GM18508 (cell line): ENCODE results near the gene BIRC3.
A peak's percentile ranks its signal among the peaks of the same experiment; 100 is the strongest.
"Not testable (repeated sequence)": the region's sequence is repeated elsewhere in the genome, so short reads cannot be mapped to it uniquely, and the experiment has no call there.

Source experiments
- ATAC-seq: cut with Tn5 transposase; IDR thresholded peaks from one replicate; pipeline ENCODE4 v1.9.1; 2021; ENCODE audit warnings: moderate number of reproducible peaks; ENCODE audit not compliant: insufficient read depth, unreplicated experiment

The BIRC3 gene

GRCh38 chr11:102293873-102294601 lies 23.2 kb upstream of the BIRC3 start:
- ATAC-seq = peak; percentile 90

GRCh38 chr11:102295045-102295444 lies 22.2 kb upstream of the BIRC3 start:
- ATAC-seq = no peak

GRCh38 chr11:102296757-102297156 lies 20.5 kb upstream of the BIRC3 start:
- ATAC-seq = not testable (repeated sequence)

GRCh38 chr11:102300837-102301236 lies 16.4 kb upstream of the BIRC3 start:
- ATAC-seq = not testable (repeated sequence)

DNA sequence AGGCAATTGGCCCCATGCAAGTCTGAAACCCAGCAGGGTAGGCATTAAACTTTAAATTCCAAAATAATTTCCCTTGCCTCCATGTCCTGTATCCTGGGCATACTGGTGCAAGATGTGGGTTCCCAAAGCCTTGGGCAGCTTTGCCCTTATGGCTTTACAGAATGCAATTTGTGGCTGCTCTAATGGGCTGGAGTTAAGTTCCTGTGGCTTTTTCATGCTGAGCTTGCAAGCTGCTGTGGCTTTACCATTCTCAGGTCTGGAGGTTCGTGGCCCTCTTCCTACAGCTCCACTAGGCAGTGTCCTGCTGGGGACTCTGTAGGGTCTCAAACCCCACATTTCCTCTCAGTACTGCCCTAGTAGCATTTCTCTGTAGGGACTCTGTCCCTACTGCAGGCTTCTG lies 15.0 kb upstream of the BIRC3 start:
- ATAC-seq = no peak

DNA sequence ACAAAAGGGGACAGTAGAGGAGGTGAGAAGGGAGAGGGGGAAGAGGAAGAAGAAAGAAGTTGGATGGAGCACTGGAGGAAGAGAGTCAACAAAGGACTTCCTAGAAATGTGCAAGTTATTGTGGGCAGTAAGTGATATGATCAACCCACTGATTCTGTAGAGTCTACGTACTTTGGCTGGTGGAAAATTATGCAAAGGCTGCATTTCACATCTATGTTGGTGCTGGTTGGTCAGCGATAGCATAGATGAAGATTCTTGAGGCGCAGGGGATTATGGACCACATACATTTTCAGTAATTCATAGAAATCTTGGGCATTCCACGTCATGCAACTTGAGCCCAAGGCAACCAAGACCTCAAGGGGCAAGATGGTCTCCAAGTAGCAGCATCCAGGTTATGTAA lies 12.6 kb upstream of the BIRC3 start:
- no peak for ATAC-seq

- ATAC-seq = no peak
These were observed 11.8 kb upstream of the BIRC3 start for GRCh38 chr11:102305352-102306047.

DNA sequence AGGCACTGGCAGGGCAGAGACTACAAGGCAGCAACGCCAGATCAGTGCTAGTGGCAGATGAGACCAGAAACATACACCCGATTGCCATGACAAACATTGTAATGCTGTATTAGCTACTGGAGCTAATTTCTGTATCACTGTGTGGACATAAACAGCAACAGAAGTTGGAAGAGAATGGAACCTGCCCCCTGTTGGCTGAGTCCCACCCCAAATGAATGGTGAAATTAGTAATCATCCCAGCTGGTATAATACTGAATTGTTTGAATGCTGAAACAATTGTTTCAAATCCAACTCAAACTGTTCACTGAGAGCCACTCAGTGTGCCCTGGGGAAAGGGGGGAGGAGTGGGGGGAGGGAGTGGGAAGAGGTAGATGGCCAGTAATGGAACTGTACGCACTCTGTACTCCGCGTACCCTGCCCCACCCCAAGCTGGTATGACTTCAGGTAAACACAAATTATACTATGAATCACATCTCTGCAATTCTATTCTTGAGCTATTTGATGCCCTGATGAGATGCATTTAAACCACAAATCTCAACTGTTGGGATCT lies 11.2 kb upstream of the BIRC3 start:
- no peak for ATAC-seq

DNA sequence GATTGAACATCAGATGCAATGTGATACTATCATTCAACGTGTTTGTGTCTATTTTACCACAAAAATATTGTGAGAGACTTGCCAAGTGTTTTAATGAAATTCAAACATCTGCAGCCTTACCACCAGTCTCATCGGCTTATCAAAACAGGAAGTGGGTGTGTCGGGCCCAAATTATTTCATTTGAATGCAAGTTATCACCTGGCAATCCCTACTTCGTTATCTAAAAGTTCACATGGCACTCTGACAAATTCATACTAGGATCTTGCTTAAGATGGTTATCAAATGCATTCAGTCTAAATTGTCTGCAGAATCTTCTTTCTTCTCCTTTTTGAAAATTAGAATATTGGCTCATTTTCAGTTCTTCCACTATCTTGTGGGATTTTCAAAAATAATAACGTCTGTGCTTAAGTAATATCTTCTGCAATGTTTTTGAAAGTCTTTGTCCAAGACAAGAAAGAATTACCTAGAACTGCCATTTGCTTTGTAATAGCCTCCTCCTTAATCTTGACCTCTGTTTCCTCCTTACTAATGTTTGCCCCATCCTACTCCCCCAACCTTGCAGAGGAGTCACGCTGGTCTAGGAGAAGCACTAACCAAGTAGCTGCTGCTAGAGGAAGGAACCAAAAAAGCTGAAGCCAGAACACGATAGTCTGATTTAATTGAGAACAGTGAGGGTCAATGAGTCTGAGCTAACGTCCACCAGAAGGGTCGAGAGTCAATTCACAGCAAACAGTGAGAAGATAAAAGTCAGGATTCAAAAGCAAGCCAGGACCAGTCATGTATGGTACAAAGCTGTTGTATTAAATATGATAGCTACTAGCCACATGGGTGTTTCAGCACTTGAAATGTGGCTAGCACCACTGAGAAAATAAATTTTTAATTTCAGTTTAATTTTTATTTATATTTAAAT lies 10.2 kb upstream of the BIRC3 start:
- ATAC-seq = no peak

DNA sequence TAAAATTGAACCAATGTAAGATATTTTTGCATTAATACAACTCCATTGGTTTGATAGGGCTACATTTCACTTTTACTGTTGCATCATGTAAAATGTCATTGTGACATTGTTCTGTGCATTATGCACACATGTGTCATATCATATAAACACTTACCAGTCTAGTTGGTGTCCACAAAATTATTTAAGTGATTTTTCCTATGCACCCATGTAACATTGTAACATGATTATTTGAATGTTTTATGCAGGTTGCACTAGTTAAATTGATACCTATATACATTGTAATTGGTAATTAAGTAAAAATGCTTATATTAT lies 9.6 kb upstream of the BIRC3 start:
- ATAC-seq = no peak

DNA sequence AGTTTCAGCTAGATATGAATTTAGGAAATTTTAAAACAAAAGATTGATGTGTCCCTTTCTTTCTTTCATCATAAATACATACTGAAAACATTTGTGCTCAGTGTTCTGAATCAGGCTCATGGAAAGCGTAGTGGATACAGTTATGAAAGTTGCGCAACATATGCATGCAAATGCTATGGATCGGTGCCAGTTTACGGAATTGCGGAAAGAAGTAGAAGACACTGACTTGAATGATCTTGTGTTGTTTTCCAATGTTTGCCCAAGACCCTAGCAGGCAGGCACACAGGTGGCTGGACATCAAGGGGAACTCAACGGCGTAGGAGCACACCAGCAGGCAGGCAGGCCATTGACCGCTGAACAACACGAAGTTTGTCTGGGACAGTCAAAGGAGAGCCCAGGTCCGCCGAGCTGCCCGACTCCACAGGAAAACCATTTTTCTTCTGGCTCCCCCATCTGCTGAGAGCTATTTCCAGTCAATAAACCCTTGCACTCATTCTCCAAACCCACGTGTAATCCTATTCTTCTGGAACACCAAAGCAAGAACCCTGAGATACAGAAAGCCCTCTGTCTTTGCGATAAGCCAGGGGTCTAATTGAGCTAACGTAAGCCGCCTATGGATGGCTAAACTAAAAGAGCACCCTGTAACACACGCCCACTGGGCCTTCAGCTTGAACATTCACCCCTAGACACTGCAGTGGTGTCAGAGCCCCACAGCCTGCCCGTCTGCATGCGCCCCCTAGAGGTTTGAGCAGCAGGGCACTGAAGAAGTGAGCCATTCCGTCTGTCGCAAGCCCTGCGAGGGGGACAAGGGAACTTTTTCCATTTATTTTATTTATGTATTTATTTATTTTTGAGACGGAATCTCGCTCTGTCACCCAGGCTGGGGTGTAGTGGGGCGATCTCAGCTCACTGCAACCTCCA lies 7.4 kb upstream of the BIRC3 start:
- ATAC-seq = no peak

GRCh38 chr11:102312667-102313066 lies 4.6 kb upstream of the BIRC3 start:
- ATAC-seq = no peak

DNA sequence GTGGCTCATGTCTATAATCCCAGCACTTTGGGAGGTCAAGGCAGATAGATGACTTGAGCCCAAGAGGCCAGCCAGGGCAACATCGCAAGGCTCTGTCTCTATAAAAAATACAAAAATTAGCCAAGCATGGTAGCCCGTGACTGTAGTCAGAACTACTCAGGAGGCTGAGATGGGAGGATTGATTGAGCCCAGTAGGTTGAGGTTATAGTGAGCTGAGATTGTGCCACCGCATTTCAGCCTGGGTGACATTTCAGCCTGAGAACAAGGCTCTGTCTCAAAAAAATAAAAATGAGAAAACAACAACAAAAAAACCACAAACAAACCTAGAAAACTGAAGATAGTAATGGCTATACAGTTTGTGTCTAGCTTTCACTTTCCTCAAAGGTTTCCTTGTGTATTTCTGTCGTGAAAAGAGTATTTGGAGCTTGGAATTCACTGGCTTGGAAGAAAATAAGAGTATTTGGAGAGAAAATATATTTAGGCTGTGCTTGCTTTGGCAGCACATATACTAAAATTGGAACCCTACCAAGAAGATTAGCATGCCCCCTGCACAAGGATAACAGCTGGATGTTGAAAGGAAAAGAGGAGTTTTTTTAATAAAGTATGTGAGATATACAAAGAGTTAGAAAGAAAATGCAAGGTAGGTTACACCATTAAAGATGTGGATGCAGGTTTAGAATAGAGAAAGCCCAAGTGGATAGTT lies 3.9 kb upstream of the BIRC3 start:
- ATAC-seq = no peak

DNA sequence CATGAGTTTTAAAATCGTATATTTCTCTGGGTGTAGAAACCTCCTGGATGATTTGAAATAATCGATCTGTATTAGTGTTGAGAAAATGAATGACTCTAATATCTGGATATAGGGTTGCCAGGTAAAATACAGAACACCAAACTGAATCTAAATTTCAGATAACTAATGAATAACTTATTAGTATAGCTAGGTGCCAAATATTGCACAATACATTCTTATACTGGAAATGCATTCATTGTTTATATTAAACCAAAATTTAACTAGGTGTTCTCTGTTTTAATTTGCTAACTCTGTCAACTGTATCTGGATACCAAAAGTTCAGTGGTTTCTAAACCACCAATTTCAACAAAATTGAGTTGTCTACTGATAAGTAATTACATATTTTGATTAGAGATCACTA lies 2.5 kb upstream of the BIRC3 start:
- no peak for ATAC-seq

DNA sequence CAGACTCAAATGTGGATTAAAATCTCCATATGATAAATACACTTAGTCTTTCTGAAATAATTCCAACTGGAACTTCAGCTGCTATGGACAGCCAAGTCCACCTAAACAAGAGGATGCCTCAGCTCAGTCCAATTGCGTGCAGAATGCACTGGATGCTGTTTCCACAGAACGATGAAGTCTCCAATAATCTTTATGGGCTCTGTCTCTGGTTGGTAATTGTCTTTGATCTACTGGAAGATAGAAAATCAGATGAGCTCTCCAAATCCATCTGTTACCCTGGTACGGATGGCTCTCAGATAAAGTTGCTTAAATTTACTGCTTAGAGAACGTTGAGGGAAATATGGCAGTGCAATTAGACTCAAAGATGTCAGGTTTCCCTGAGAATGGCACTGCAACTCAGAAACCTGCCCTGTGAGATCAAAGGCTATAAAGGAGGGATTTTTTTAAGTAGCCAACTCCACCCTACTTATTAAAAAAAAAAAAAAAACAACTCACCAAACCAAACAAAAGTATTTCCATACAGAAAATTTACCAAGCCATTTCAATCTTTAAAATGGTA lies 859 bp upstream of the BIRC3 start:
- no peak for ATAC-seq

- no peak for ATAC-seq
These were observed 452 bp downstream of the BIRC3 start for GRCh38 chr11:102317768-102318103.

- ATAC-seq = no peak
These were observed 1.2 kb downstream of the BIRC3 start for GRCh38 chr11:102318469-102318868.

- no peak for ATAC-seq
These were observed 2.3 kb downstream of the BIRC3 start for GRCh38 chr11:102319544-102319943.

- no peak for ATAC-seq
These were observed 2.9 kb downstream of the BIRC3 start for GRCh38 chr11:102320188-102320587.
